Measurements from ENCODE around the gene ARNT2.
"Not testable (repeated sequence)": the region's sequence is repeated elsewhere in the genome, so short reads cannot be mapped to it uniquely, and the experiment has no call there.

The ARNT2 gene

DNA sequence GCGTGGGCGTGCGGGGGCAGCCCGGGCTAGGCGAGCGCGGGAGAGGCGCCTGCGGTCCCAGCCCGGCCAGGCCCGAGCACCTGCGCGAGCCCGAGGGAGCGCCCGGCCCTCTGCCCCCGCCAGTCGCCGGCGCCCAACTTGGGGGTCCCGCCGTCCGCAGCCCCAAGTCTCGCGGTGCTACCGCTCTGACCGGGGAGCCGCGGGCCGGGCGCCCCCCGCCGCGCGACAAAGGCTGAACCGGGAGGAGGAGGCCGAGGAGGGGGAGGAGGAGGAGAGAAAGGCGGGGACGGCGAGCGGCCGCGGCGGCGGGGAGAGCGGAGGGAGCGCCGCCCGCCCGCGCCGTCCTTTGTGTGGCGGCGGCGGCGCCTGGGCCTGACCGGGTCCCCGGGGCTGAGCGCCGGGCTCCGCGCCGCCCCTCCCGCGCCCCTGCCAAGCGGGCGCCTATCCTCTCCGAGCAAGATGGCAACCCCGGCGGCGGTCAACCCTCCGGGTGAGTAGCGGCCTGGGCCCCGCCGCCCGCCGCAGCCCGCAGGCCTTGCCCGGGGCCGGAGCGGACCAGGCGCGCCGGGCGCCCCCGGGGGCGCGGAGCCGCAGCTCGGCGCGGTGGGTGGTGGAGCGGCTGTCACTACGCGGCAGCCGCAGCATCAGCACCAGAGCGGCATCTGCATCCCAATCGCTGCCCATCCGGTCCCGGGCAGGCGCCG is at the start of gene ARNT2:
Gene ARNT2 (plus strand): TSS at position 326 of the 704 bp plus-strand sequence. CDS start 134 bp downstream, at position 460.
- DNase-seq = no peak

DNA sequence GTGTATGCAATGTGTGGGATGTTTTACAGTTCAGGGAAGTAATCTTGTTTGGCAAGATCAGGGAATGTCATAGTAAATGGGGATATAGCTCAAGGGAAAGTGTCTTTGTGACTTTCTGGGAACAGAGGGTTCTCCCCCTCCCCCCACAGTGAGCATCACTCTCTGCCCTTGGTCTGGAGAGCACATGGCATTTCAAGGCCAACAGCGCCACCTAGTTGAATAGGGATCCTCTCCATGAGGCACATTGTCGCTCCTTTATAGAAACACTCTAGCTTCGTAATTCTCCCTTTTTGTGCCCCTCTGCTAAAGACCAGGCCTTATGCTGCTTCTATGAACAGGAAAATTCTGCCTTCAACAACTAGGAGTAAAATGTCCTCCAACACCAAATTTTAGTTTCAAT is 37.1 kb upstream of the ARNT2 start:
- peak; percentile 11 for DNase-seq

DNA sequence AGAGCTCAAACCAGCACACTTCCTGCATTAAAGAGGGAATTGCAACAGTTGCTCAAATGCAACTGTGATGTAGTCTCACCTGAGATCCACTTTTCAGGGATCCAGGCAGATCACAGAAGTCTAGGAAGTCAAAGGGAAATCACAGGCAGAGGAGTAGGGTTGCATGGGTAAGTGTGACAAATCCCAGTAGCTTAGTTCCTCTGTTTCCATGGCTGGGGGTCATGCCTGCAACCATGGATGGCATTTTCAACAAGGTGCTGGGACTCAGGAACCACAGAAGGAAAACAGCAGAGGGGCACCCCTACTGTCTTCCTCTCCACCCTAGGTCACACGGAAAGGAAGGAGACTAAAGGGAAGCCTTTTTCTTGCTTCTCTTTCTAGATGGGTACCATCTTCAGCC is 36.5 kb upstream of the ARNT2 start:
- no peak for DNase-seq

DNA sequence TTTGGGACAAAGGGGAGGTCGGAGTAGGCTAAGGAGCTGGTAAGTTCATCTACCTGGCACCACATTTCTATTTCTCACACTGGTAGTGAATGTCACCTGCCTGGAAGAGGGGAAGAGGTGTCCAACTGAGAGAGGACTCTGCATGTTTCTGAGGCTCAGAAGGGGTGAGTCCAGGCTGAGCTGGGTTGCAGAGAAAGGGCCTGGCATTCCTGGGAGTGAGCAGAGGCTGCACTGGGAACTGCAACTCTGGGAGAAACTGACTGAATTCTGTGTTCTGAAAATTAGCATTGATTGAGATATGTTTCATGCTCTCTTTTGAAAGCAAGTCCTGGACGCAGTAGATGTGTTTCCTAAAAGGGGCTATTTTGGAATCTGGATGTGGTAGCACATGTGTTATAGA is 32.3 kb upstream of the ARNT2 start:
- DNase-seq = no peak

DNA sequence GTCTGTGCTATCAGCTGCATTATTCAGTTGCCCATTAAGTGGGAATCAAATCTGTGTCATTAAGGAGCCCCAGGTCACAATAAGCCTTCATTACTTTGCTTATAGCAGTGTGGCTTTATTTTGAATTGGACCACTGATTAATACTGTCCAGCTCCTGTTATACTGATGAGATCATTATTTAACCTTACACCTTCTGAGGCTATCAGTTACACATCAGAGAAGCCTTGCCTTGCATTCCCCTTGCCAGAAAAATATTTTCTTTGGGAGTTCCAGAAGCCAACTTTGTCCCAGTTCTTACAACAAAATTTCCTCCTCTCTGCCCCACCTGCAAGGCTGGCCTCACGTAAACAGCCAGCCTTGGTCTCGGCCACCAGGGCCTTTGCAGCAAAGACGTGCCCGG is 29.7 kb upstream of the ARNT2 start:
- no peak for DNase-seq

DNA sequence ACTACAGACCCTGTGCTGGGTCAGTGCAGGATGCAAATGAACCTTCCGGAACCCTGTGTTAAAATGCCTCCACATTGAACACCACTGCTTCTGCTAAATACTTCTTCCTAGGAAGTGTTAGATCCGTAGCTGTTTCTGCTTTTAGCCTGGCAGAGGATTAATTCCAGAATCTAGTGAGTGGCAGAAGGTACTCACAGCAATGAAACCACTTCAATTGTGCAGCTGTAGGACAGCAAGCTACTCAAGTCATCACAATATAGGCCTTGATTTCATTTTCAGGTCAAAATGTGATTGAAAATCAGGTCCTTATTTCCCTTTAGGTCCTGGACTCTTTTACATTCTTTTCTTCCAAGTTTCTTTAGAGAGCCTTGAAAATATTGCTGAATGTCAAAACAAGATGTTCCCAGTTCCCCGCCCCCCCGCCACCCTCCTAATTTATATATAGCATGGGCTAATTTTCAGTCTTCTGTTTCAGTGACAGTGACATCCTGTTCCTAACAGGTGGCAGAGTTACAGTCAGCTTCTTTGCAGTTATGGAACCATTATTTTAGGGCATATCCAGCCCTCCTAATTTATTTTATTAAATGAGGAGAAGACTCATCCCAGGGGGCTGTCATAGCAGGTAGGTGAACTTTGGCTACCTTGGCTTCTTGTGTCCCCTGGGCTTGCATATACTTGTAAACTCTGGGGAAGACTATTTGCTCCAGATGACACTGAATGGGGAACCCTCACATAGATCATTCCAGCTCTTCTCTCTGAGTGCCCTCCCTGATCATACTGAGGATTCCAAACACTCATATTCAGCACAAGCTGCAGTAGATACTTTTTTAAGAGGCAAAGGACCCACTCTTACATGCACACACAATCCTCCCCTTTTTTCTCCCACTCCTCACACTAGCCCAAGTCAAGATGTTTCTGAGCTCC is 28.0 kb upstream of the ARNT2 start:
- no peak for DNase-seq

DNA sequence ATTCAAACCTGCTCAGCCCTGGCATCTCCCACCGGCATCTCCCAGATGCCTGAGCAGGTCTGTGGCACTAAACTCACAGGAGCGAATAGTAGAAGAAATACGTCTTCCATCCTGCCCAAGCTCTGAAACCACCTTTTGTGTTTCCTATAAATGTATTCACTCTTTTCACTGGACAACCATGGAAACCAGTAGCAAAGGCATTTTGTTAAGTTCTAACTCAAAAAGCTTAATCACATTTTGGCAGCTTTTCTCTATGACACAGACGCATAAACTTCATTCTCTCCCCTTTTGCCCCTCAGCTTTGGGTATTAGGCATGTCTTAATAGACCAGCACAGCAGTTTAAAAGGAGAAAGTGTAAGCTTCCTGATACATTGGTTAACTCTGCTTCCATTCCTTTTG is 24.5 kb upstream of the ARNT2 start:
- no peak for DNase-seq

DNA sequence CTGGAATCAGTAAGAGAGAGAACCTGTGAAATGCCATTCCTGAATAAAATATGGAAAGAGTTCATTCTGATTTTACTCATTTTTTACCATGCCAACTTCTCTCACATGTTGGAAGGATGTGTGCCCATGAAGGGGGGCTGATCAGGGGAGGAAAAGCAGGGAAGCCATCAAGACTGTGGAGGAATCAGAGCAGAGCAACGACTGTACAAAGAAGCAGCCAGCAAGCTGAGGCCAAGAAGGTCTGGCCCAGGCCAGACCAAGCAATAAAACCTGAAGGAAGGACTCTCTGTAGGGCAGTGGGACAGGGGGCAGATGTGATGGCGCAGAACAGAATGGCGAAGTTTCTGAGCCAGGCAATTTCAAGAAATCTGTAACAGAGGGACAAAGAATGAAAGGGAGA is 24.0 kb upstream of the ARNT2 start:
- no peak for DNase-seq

DNA sequence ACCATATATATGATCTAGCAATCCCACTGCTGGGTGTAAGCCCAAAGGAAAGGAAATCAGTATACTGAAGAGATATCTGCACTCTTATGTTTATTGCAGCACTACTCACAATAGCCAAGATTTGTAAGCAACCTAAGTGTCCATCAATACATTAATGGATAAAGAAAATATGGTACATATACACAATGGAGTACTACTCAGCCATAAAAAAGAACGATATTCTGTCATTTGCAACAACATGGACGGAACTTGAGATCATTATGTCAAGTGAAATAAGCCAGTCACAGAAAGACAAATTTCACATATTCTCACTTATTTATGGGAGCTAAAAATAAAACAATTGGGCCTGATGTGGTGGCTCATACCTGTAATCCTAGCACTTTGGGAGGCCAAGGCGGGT is 21.9 kb upstream of the ARNT2 start:
- no peak for DNase-seq

DNA sequence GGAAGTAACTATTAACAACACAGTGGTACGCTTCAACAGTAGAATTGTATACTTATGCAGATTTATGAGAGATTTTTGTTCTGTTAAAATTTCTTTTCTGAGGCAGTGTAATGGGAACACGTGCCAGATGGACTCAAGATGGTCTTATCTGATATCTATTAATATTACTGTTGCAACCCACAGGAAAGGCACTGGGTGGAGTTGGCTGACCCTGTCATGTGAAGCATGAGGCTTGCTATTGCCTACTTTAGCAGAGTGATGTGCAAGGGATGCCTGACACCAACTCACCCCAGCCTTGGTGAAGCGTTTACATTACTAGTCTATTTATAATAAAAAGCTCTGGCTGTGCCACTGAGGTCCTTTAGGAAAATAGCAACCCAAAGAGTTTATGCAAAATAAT is 19.8 kb upstream of the ARNT2 start:
- no peak for DNase-seq

DNA sequence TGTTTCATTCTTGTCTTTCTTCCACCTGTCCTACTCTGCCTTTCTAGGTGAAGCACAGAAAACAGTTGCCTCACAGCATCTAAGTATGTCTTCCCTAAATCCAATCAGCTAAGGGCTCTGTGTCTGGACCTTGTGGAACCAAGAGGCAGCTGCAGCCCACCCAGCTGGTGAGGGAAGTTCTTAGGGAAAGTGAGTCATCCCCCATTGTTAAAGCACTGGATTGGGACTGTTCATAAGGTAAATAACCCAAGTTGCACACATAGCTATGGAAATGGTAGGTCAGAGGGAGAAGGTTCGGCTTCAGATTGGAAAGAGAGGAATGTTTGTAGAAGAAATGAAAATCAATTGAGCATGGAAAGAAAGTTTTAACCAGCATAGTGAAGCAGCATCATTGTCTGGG is 18.0 kb upstream of the ARNT2 start:
- DNase-seq = no peak

DNA sequence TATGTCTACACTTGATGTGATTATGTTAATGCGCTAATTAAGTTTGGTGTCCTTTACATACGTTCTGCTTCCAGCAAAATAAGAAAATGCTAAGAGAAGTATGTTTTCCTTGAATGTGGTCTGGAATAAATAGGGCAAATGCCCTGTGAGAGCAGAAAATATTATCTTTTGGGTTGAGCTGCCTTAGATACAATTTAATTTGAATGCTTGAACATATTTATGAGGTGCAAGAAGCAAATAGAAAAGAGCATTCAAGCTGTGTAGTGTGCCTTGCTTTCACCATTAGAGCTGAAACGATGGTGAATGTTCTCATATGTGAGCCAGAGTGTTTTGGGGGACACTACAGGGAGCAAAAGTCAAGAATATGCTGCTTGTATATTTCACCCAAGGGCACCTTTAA is 15.9 kb upstream of the ARNT2 start:
- no peak for DNase-seq

DNA sequence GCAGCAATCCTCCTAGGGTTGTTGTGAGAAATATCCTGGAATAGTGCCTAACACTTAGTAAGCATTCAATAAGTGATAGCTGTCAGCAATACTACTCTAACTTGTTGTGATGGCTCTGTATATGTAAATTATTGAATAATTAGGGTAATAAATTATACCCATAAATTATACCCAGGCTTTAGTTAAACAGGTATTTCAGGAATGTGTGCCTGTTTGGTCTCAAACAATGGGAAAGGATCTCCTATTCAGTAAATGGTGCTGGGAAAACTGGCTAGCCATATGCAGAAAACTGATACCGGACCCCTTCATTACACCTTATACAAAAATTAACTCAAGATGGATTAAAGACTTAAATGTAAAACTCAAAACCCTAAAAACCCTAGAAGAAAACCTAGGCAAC is 14.8 kb upstream of the ARNT2 start:
- no peak for DNase-seq

DNA sequence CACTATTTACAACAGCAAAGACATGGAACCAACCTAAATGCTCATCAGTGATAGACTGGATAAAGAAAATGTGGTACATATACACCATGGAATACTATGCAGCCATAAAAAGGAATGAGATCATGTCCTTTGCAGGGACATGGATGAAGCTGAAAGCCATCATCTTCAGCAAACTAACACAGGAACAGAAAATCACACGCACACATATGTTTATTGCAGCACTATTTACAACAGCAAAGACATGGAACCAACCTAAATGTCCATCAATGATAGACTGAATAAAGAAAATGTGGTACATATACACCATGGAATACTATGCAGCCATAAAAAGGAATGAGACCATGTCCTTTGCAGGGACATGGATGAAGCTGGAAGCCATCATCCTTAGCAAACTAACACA is 13.2 kb upstream of the ARNT2 start:
- DNase-seq = not testable (repeated sequence)

DNA sequence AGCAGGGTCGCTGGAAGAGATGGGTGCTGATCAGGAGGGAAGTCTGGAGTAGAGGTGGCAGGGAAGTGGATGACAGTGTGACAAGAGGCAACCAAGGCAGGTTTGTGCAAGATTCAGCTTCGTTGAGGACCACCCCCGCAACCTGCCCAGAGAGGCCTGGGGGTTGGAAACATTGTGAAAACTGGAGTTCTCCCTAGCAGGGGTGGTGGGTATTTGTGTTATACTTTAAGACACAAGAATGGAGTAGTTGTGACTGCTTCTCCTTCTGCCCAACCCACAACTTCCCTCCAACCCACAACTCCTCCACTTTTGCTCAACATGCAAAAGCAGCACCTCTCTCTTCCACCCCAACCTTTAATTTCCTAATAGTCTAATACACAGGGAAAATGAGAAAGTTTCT is 8.6 kb upstream of the ARNT2 start:
- no peak for DNase-seq

DNA sequence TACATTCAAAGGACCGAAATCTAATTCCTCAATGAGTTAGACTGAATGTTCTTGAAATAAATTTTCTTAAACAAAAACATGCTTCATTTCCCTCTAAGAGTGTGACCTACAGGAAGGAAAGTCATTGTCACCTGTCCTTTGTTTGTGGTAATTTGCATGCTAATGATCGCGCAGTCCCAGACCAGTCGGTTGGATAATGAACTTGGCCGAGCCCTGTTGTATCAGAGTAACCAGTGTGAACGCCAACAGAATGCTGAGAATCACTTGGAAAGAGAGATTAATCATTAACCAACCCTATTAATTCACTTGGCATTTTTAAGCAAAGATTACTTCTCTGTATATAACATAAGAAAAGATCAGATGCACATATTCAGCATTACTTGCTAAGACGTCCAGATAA is 8.1 kb upstream of the ARNT2 start:
- DNase-seq = no peak

DNA sequence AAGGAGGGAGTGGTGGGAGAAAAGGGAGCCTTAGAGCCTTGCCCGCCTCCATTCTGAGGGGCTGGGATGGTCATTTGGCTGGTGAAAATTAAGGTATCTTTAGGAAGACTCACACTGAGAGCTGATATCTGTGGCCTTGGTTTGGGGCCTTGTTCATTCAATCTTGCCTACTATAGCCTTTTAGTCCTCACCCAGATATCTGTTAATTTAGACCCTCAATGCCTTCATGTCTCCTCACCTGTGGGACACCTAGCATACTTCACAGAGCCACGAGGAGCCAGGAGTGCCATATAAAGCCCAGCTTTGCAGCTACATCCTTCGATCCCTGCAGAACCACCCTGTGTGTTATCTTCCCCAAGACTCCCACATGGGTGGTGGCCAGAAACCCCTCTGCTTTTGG is 4.7 kb upstream of the ARNT2 start:
- no peak for DNase-seq

DNA sequence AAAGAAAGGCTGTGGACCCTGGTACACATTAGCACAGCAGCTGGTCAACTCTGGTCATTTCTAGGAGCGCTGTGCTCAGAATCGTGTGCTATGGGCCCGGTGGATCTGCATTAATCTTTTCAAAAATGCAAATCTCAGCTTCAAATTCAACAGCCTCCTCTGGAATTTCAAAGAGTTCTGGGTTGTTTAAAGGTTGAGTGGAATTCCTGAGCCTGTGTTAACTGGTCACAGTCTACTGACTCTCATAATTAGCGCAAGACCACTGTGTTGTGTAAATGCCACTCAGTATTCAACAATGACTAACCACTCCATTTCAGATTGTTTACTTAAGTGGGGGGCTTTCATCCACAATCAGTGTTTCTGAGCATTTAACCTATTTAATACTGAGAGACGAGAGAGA is 2.7 kb upstream of the ARNT2 start:
- no peak for DNase-seq

DNA sequence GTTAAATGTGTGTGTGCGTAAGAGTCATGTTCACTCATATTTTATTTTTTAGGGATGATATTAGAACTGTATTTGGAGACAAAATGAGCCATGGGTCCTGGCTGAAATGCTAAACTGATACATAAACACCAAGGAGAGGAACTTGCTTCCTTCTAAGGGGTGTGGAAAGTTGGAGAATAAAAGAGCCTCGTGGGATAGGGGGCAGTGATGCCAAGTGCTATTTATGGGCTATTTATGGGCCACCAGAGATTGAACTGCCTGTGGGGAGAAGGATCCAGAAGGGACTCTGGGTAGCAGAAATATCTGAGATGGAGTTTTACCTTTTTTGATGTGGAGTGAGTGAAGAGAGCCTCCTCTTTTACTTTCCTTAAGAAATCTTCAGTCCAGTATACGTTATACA is 1.8 kb upstream of the ARNT2 start:
- no peak for DNase-seq

DNA sequence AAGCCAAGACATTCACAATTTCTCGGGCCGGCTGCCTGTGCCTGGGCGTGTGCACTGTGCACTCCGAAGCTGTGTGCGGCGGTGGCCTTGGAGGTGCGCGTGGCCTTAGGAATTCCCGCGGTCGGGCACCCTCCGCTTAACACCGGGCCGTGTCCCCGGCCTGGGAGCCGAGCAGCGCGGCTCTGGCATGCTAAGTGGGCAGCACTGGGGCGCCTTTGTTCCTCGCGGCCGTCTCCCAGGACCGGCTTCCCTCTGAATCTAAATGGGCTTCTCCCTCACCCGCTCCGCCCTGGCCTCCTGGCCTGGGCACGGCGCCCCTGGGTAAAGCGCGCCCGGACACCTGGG is 498 bp upstream of the ARNT2 start:
- no peak for DNase-seq

DNA sequence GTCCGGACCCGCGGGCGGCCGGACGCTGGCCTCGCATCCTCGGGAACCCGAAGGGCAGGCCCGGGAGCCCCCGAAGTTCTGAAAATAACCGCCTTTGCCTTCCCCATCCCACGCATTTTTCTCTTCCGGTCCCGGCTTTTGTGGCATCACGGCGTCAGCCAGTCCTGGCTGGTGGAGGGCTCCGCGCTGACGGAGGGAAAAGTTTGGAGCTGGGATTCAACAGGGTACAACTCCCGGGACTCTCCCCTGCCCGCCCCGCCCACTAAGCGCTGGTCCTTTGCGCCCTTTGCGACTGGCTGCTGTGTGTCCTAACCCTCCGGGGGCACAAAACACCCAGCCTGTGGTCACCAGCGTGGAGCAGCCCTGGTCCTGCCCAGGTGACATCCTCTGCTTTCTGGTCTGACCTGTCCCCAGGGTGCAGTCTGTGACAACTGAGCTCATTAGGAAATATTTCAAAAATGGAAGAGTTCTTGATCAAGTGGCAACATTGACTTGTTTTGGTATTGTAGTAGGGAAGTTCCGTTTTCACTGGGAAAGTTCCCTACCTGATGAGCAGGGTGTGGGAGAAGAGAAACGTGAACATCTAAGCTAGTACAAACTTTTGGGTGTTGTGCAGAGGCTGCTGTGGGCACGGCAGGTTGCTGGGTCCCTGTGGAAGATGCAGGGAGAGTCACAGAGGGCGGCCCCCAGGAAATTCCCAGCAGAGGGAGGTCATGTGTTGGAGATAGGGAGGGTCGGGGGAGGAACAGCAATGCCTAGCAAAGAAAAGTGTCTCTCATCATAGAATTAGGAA is 775 bp downstream of the ARNT2 start:
- no peak for DNase-seq

DNA sequence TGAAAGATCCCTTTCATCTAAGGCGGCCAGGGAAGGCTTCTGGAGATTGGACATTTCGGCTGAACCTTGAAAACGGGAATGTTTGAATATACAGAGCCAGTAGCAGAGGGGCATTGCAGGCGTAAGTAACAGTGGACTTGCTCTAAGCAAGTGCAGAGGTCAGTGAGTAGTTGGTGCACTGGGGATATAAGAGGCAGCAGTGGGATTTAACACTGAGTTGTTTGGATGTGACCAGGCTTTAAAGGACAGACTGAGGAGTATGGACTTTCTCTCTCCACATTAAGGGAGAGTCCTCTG is 1.3 kb downstream of the ARNT2 start:
- no peak for DNase-seq

DNA sequence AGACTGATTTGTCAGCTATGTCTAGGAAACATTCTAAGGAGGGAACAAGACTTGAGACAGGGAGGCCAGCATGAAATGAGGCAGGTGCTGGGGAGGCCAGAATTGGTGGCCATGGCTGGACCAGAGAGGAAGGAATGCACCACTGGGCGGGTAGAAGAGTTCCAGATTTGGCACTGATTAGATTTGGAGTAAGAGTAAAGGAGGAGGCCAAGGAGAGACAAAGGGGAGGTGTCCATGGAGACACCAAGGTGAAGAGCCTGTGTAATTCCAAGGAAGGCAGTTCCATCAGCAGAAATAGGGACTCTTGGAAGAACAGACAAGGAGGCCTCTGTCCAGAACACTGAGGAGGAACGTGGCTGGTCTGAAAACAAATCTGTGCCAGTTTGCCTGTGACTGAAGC is 1.8 kb downstream of the ARNT2 start:
- DNase-seq = no peak

DNA sequence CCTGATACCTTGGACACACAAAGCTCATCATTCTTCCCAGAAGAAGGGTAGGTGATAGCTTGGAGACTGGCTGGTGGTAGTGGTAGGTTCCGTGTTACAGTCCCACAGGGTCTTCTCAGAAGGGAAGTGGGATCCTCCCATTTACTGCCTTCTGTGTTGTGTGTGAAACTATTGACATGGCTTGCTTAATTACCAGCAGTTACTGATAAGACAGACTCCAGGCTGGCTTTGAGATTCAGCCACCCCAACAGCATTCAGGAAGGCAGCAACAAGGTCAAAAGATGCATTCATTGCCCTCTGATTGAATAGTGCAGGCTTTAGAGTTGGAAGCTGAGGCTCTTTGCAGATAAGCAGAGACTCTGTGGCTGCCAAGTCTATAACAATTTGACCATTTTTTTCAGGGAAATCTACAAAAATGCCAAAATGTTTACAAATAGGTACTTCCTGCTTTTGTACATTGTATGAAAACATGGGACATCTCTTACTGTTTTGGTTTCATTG is 7.7 kb downstream of the ARNT2 start:
- DNase-seq = no peak

Measured in suppressor macrophage treated with lipopolysaccharide for 4 hours (primary cell).